K562 (cell line): ENCODE measurements around the gene DAPK3. TPM values are rescaled to one million over a fixed set of nuclear protein-coding genes. Genes with fewer than 3 reads are reported as not detected.

ENCODE experiments used
- EWSR1 ChIP-seq: fragments of 450-650 bp; IDR thresholded peaks from 2 replicates; pipeline ENCODE4 v1.6.1; 2018; ENCODE audit warnings: borderline replicate concordance, mild to moderate bottlenecking, low read depth, moderate library complexity; ENCODE audit not compliant: partially characterized antibody
- MEF2D ChIP-seq: conservative IDR thresholded peaks from 2 replicates; pipeline ENCODE4 v1.6.1; 2016; ENCODE audit warnings: low read depth, missing genetic modification characterization, missing compliant biosample characterization
- MTA1 ChIP-seq: fragments of 450-650 bp; IDR thresholded peaks from 2 replicates; pipeline ENCODE4 v1.6.1; 2017; ENCODE audit warnings: borderline replicate concordance
- PHB ChIP-seq: fragments of 250-450 bp; sonication (Bioruptor Pico); IDR thresholded peaks from 2 replicates; pipeline ENCODE4 v1.5.0; 2021
- PML ChIP-seq: IDR thresholded peaks from 2 replicates; pipeline ENCODE4 v1.6.1; 2012; ENCODE audit warnings: low read length, inconsistent platforms
- SRF ChIP-seq, 2 experiments: fragments of 250-450, 450-650 bp in 1 of 2; sonication (Bioruptor Pico) in 1 of 2; sonication (generic) in 1 of 2; formaldehyde crosslinking; IDR thresholded peaks; 2 replicates each; pipeline versions ENCODE4 v1.5.0 to v1.5.1; 2020 to 2022; ENCODE audit warnings: mild to moderate bottlenecking in 1 of 2, missing genetic modification reagents in 1 of 2
- TCF7L2 ChIP-seq: fragments of 150-350 bp; IDR thresholded peaks from 2 replicates; pipeline ENCODE4 v1.6.1; 2016; ENCODE audit warnings: low read depth, mild to moderate bottlenecking, low read length, moderate library complexity
- ZNF217 ChIP-seq: sonication (generic); formaldehyde crosslinking; IDR thresholded peaks from 2 replicates; pipeline ENCODE4 v1.8.0; 2022; ENCODE audit warnings: mild to moderate bottlenecking, missing genetic modification reagents
- polyA plus RNA-seq, 8 experiments: library from polyadenylated mRNA; depleted of rRNA in 4 of 8; stranded (reverse) in 5 of 8; unstranded in 3 of 8; fragments of >200 nt; fragmentation: Nextera tagmentation in 2 of 8; fragmentation: Illumina TruSeq in 1 of 8; extraction: Ambion mirVana in 2 of 8; extraction: Trizol in 1 of 8; gene quantifications; 2 replicates each; pipeline versions ENCODE4 v1.2.1 to v1.2.3, GENCODE V29; 2011 to 2014; ENCODE audit warnings: inconsistent platforms in 1 of 8, missing spikeins in 1 of 8
- total RNA-seq, 7 experiments: library from RNA; depleted of rRNA in 6 of 7; stranded (reverse); fragments of >200 nt in 6 of 7; fragmentation: Illumina TruSeq in 2 of 7; extraction: Trizol in 2 of 7; gene quantifications; 2 replicates each; pipeline versions ENCODE4 v1.2.1 to v1.2.3, GENCODE V29; 2011 to 2021; ENCODE audit warnings: low replicate concordance in 1 of 7
- TF ChIP-seq, protein P1 (sequence below): fragments of 250-450 bp; sonication (Bioruptor Pico); IDR thresholded peaks from 2 replicates; pipeline ENCODE4 v1.8.0; 2021; ENCODE audit warnings: moderate library complexity, mild to moderate bottlenecking, inconsistent platforms
- TF ChIP-seq, protein P2 (sequence below): fragments of 150-350 bp; conservative IDR thresholded peaks from 2 replicates; pipeline ENCODE4 v1.6.1; 2014; ENCODE audit warnings: low read length
- TF ChIP-seq, protein P3 (sequence below), 3 experiments: IDR thresholded peaks in 2 of 3; conservative IDR thresholded peaks in 1 of 3; 2 replicates each; pipeline ENCODE4 v1.5.1; 2011 to 2012; ENCODE audit warnings: low read length in 3 of 3, mild to moderate bottlenecking in 3 of 3, control low read depth in 2 of 3, improper control_type of control experiment in 1 of 3, inconsistent platforms in 1 of 3, low read depth in 1 of 3, mixed read lengths in 1 of 3, moderate library complexity in 1 of 3; ENCODE audit not compliant: insufficient read depth in 2 of 3
- TF ChIP-seq, protein P4 (sequence below): sonication (generic); formaldehyde crosslinking; IDR thresholded peaks from 2 replicates; pipeline ENCODE4 v1.8.0; 2023; ENCODE audit warnings: missing genetic modification reagents, mild to moderate bottlenecking, borderline replicate concordance

The DAPK3 gene
- total and polyA plus RNA-seq, 9 of the 15 experiments (the other 6 are each of a cell fraction or from before 2014, with no cell fraction given), result 0.14 to 63.4 (median 25.0) TPM

DNA sequence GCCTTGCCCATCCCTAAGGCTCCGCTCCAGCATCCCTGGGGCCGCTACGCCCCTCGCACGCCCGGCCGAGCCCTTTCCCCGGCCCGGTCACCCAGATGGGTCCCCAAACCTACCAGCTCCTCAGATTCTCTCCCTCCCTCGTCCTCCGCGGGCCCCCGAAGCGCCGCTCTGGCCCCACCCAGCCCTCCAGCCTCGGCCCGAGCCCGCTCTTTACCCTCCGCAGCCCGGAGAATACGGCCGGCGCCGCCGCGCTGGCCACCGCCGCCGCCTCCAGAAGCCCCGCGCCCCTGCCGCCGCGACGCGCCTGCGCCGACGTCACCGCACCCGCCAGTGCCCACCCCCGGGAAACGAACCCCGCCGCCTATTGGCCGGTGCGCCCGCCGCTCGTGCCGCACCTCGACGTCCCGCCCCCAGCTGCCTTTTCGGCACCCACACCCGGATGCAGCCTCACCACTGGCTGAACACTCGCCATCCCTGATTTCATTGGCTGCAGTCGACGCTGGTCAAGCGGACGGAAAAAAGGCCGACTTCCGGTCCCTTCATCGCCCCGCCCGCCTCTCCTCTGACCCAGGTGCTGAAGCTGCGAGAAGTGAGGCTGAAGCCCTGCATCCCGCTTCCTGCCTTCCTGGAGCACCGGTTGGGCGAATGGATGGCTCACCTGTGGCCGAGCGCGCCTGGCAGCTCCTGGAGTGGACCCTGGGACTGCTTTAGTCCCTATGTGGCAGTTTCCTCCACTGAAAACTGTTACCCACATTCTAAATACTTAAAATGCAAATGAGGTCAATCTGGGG, at the start of gene DAPK3 (continued):
- no peak for TF ChIP-seq MEF2D (tag)
- TF ChIP-seq, protein P1, sequence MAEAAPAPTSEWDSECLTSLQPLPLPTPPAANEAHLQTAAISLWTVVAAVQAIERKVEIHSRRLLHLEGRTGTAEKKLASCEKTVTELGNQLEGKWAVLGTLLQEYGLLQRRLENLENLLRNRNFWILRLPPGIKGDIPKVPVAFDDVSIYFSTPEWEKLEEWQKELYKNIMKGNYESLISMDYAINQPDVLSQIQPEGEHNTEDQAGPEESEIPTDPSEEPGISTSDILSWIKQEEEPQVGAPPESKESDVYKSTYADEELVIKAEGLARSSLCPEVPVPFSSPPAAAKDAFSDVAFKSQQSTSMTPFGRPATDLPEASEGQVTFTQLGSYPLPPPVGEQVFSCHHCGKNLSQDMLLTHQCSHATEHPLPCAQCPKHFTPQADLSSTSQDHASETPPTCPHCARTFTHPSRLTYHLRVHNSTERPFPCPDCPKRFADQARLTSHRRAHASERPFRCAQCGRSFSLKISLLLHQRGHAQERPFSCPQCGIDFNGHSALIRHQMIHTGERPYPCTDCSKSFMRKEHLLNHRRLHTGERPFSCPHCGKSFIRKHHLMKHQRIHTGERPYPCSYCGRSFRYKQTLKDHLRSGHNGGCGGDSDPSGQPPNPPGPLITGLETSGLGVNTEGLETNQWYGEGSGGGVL, result no peak
- no peak for TF ChIP-seq EWSR1
- no peak for TF ChIP-seq TCF7L2
- 0 out of 4 replicates have a peak, but pooled peaks of 1 of the 2 experiments have one; percentile 58 for TF ChIP-seq SRF (CRISPR knock-in tag; IDR thresholded peaks at IDR 0.05)
- no peak for TF ChIP-seq MTA1
- TF ChIP-seq, protein P2, sequence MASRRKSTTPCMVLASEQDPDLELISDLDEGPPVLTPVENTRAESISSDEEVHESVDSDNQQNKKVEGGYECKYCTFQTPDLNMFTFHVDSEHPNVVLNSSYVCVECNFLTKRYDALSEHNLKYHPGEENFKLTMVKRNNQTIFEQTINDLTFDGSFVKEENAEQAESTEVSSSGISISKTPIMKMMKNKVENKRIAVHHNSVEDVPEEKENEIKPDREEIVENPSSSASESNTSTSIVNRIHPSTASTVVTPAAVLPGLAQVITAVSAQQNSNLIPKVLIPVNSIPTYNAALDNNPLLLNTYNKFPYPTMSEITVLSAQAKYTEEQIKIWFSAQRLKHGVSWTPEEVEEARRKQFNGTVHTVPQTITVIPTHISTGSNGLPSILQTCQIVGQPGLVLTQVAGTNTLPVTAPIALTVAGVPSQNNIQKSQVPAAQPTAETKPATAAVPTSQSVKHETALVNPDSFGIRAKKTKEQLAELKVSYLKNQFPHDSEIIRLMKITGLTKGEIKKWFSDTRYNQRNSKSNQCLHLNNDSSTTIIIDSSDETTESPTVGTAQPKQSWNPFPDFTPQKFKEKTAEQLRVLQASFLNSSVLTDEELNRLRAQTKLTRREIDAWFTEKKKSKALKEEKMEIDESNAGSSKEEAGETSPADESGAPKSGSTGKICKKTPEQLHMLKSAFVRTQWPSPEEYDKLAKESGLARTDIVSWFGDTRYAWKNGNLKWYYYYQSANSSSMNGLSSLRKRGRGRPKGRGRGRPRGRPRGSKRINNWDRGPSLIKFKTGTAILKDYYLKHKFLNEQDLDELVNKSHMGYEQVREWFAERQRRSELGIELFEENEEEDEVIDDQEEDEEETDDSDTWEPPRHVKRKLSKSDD, result no peak
- TF ChIP-seq PHB (CRISPR knock-in tag), result no peak
- TF ChIP-seq, protein P3, sequence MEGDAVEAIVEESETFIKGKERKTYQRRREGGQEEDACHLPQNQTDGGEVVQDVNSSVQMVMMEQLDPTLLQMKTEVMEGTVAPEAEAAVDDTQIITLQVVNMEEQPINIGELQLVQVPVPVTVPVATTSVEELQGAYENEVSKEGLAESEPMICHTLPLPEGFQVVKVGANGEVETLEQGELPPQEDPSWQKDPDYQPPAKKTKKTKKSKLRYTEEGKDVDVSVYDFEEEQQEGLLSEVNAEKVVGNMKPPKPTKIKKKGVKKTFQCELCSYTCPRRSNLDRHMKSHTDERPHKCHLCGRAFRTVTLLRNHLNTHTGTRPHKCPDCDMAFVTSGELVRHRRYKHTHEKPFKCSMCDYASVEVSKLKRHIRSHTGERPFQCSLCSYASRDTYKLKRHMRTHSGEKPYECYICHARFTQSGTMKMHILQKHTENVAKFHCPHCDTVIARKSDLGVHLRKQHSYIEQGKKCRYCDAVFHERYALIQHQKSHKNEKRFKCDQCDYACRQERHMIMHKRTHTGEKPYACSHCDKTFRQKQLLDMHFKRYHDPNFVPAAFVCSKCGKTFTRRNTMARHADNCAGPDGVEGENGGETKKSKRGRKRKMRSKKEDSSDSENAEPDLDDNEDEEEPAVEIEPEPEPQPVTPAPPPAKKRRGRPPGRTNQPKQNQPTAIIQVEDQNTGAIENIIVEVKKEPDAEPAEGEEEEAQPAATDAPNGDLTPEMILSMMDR (IDR thresholded peaks at IDR 0.05 in 2 of 3, conservative IDR thresholded peaks at IDR 0.05 in 1 of 3; ENCODE audit: insufficient read depth in 2 of 3, low read depth in 1 of 3, low read length in 3 of 3), result 0 out of 6 replicates have a peak, but pooled peaks of 1 of the 3 experiments have one; percentile 3
- TF ChIP-seq, protein P4, sequence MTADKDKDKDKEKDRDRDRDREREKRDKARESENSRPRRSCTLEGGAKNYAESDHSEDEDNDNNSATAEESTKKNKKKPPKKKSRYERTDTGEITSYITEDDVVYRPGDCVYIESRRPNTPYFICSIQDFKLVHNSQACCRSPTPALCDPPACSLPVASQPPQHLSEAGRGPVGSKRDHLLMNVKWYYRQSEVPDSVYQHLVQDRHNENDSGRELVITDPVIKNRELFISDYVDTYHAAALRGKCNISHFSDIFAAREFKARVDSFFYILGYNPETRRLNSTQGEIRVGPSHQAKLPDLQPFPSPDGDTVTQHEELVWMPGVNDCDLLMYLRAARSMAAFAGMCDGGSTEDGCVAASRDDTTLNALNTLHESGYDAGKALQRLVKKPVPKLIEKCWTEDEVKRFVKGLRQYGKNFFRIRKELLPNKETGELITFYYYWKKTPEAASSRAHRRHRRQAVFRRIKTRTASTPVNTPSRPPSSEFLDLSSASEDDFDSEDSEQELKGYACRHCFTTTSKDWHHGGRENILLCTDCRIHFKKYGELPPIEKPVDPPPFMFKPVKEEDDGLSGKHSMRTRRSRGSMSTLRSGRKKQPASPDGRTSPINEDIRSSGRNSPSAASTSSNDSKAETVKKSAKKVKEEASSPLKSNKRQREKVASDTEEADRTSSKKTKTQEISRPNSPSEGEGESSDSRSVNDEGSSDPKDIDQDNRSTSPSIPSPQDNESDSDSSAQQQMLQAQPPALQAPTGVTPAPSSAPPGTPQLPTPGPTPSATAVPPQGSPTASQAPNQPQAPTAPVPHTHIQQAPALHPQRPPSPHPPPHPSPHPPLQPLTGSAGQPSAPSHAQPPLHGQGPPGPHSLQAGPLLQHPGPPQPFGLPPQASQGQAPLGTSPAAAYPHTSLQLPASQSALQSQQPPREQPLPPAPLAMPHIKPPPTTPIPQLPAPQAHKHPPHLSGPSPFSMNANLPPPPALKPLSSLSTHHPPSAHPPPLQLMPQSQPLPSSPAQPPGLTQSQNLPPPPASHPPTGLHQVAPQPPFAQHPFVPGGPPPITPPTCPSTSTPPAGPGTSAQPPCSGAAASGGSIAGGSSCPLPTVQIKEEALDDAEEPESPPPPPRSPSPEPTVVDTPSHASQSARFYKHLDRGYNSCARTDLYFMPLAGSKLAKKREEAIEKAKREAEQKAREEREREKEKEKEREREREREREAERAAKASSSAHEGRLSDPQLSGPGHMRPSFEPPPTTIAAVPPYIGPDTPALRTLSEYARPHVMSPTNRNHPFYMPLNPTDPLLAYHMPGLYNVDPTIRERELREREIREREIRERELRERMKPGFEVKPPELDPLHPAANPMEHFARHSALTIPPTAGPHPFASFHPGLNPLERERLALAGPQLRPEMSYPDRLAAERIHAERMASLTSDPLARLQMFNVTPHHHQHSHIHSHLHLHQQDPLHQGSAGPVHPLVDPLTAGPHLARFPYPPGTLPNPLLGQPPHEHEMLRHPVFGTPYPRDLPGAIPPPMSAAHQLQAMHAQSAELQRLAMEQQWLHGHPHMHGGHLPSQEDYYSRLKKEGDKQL (CRISPR knock-in tag), result no peak
- no peak for TF ChIP-seq ZNF217 (CRISPR knock-in tag)
- TF ChIP-seq PML, result no peak
